HepG2 (cell line): Measurements from ENCODE around the gene STK40. TPM values are rescaled to one million over a fixed set of nuclear protein-coding genes. Genes with fewer than 3 reads are reported as not detected.

Experiments
- AHDC1 ChIP-seq: sonication (generic); formaldehyde crosslinking; IDR thresholded peaks from 2 replicates; pipeline ENCODE4 v1.5.1; 2020; ENCODE audit warnings: mild to moderate bottlenecking, missing genetic modification reagents, borderline replicate concordance
- ARNT ChIP-seq: fragments of 450-650 bp; IDR thresholded peaks from 2 replicates; pipeline ENCODE4 v1.6.1; 2017
- DR1 ChIP-seq: sonication (generic); formaldehyde crosslinking; IDR thresholded peaks from 2 replicates; pipeline ENCODE4 v1.8.0; 2021; ENCODE audit warnings: mild to moderate bottlenecking, missing genetic modification reagents, inconsistent platforms
- E2F1 ChIP-seq: sonication (generic); formaldehyde crosslinking; IDR thresholded peaks from 2 replicates; pipeline ENCODE4 v1.5.0; 2020; ENCODE audit warnings: missing genetic modification reagents
- FOXO1 ChIP-seq: sonication (generic); formaldehyde crosslinking; IDR thresholded peaks from 2 replicates; pipeline ENCODE4 v1.4.0; 2020; ENCODE audit warnings: missing genetic modification reagents
- HNF1A ChIP-seq, 2 experiments: sonication (generic) in 1 of 2; formaldehyde crosslinking in 1 of 2; IDR thresholded peaks; 2 replicates each; pipeline versions ENCODE4 v1.4.0 to v1.6.1; 2016 to 2020; ENCODE audit warnings: borderline replicate concordance in 1 of 2, low read depth in 1 of 2, mild to moderate bottlenecking in 1 of 2, missing genetic modification reagents in 1 of 2
- HNRNPH1 ChIP-seq: fragments of 200-400 bp; formaldehyde crosslinking; optimal IDR thresholded peaks from 2 replicates; pipeline ENCODE3; 2017; ENCODE audit warnings: mild to moderate bottlenecking, low read depth, low read length
- RBM22 ChIP-seq: fragments of 200-400 bp; formaldehyde crosslinking; optimal IDR thresholded peaks from 2 replicates; pipeline ENCODE3; 2017; ENCODE audit warnings: mild to moderate bottlenecking, low read length, moderate library complexity
- SCMH1 ChIP-seq: sonication (generic); formaldehyde crosslinking; IDR thresholded peaks from 2 replicates; pipeline ENCODE4 v1.9.0; 2021; ENCODE audit warnings: missing genetic modification reagents, mild to moderate bottlenecking, borderline replicate concordance
- TEAD2 ChIP-seq: sonication (generic); formaldehyde crosslinking; IDR thresholded peaks from 2 replicates; pipeline ENCODE4 v1.9.0; 2021; ENCODE audit warnings: missing genetic modification reagents
- ZBTB39 ChIP-seq: sonication (generic); formaldehyde crosslinking; IDR thresholded peaks from 2 replicates; pipeline ENCODE4 v1.5.0; 2020; ENCODE audit warnings: missing genetic modification reagents
- ZNF12 ChIP-seq: sonication (generic); formaldehyde crosslinking; IDR thresholded peaks from 2 replicates; pipeline ENCODE4 v1.5.0; 2020; ENCODE audit warnings: missing genetic modification reagents
- ZNF317 ChIP-seq: sonication (generic); formaldehyde crosslinking; IDR thresholded peaks from 2 replicates; pipeline ENCODE4 v1.5.0; 2020; ENCODE audit warnings: mild to moderate bottlenecking, missing genetic modification reagents
- ZNF567 ChIP-seq: sonication (generic); formaldehyde crosslinking; IDR thresholded peaks from 2 replicates; pipeline ENCODE4 v1.8.1; 2023; ENCODE audit warnings: mild to moderate bottlenecking, missing genetic modification reagents, borderline replicate concordance
- ZNF713 ChIP-seq: sonication (generic); formaldehyde crosslinking; IDR thresholded peaks from 2 replicates; pipeline ENCODE4 v1.4.0; 2020; ENCODE audit warnings: mild to moderate bottlenecking, missing genetic modification reagents
- ZSCAN25 ChIP-seq: sonication (generic); formaldehyde crosslinking; IDR thresholded peaks from 2 replicates; pipeline ENCODE4 v1.8.0; 2022; ENCODE audit warnings: mild to moderate bottlenecking, missing genetic modification reagents
- polyA plus RNA-seq, 8 experiments: library from polyadenylated mRNA; depleted of rRNA in 3 of 8; stranded (reverse) in 7 of 8; unstranded in 1 of 8; fragments of >200 nt; fragmentation: Illumina TruSeq in 4 of 8; extraction: Trizol in 4 of 8; gene quantifications; 2 replicates each; pipeline versions ENCODE4 v1.2.1 to v1.2.3, GENCODE V29; 2011 to 2016; ENCODE audit warnings: low read depth in 4 of 8, missing spikeins in 1 of 8, mixed read lengths in 1 of 8; ENCODE audit not compliant: insufficient read depth in 1 of 8
- total RNA-seq, 5 experiments: library from RNA; depleted of rRNA; stranded (reverse); fragments of >200 nt; fragmentation: Illumina TruSeq; extraction: Trizol; gene quantifications; 2 replicates each; pipeline ENCODE4 v1.2.3, GENCODE V29; 2016; ENCODE audit warnings: low read depth in 1 of 5

The STK40 gene
- total and polyA plus RNA-seq, 2 of the 13 experiments (the other 11 are each of a cell fraction or from before 2014, with no cell fraction given), result 33.8 to 35.1 TPM

GRCh38 chr1:36400825-36401601 lies 15.3 kb upstream of the STK40 start (continued):
- TF ChIP-seq ZNF567 (CRISPR knock-in tag) (no peak; the same call in 1 of the 2 replicates), TEAD2 (CRISPR knock-in tag) (no peak), HNRNPH1 (no peak), RBM22 (peak; percentile 61), ZNF12 (CRISPR knock-in tag) (no peak; the same call in 1 of the 2 replicates), AHDC1 (no peak), DR1 (peak; percentile 84), HNF1A (IDR thresholded peaks at IDR 0.05; ENCODE audit: low read depth) (no peak), HNF1A (CRISPR knock-in tag; IDR thresholded peaks at IDR 0.05; ENCODE audit: borderline replicate concordance) (no peak), ZNF317 (CRISPR knock-in tag) (peak; percentile 88), ZSCAN25 (CRISPR knock-in tag) (peak; percentile 78), FOXO1 (0 out of 2 replicates have a peak, but pooled peaks have one; percentile 59), ARNT (no peak), ZBTB39 (CRISPR knock-in tag) (no peak), E2F1 (CRISPR knock-in tag) (no peak), ZNF713 (CRISPR knock-in tag) (no peak), SCMH1 (CRISPR knock-in tag) (no peak)
